ENCODE data around the gene HTR6.

- TF ChIP-seq POLR2AphosphoS5 (IDR thresholded peaks at IDR 0.05; ENCODE audit: low read depth, low read length) = no peak
- TF ChIP-seq POLR2A (IDR thresholded peaks at IDR 0.05; ENCODE audit: low read depth, low read length) = no peak
- no peak for TF ChIP-seq PAX5 (IDR thresholded peaks at IDR 0.05; ENCODE audit: insufficient read depth, low read length, severe bottlenecking)
- no peak for TF ChIP-seq TAF1 (IDR thresholded peaks at IDR 0.05; ENCODE audit: low read depth, low read length)
- no peak for TF ChIP-seq POU2F2 (IDR thresholded peaks at IDR 0.05; ENCODE audit: low read depth, low read length)
- no peak for TF ChIP-seq SPI1 (IDR thresholded peaks at IDR 0.05; ENCODE audit: low read depth, low read length)
These were observed 20.0 kb downstream of the HTR6 start for GRCh38 chr1:19684677-19685076.

Measured in GM12891 (cell line).